ENCODE measurements around the gene CTSC.

- TF ChIP-seq CTCF (IDR thresholded peaks at IDR 0.05) (no peak), POLR2A (IDR thresholded peaks at IDR 0.05) (no peak)
These were observed 41.6 kb upstream of the CTSC start for GRCh38 chr11:88379130-88379529.
